Glomerular endothelial cell (primary cell): ENCODE results near the gene SIX2. TPM values are rescaled to one million over a fixed set of nuclear protein-coding genes. Genes with fewer than 3 reads are reported as not detected.

ENCODE experiments used
- DNase-seq: peaks from one replicate; pipeline ENCODE4 v3.0.0-alpha.2; 2011; ENCODE audit warnings: low read depth, low spot score; ENCODE audit errors: extremely low read depth
- total RNA-seq: library from RNA; depleted of rRNA; stranded (reverse); fragments of >200 nt; gene quantifications from 2 replicates; pipeline ENCODE4 v1.2.3, GENCODE V29; 2015

SIX2 gene
- total RNA-seq, 1 donor from 2014 or later, result 10.5 TPM

DNA sequence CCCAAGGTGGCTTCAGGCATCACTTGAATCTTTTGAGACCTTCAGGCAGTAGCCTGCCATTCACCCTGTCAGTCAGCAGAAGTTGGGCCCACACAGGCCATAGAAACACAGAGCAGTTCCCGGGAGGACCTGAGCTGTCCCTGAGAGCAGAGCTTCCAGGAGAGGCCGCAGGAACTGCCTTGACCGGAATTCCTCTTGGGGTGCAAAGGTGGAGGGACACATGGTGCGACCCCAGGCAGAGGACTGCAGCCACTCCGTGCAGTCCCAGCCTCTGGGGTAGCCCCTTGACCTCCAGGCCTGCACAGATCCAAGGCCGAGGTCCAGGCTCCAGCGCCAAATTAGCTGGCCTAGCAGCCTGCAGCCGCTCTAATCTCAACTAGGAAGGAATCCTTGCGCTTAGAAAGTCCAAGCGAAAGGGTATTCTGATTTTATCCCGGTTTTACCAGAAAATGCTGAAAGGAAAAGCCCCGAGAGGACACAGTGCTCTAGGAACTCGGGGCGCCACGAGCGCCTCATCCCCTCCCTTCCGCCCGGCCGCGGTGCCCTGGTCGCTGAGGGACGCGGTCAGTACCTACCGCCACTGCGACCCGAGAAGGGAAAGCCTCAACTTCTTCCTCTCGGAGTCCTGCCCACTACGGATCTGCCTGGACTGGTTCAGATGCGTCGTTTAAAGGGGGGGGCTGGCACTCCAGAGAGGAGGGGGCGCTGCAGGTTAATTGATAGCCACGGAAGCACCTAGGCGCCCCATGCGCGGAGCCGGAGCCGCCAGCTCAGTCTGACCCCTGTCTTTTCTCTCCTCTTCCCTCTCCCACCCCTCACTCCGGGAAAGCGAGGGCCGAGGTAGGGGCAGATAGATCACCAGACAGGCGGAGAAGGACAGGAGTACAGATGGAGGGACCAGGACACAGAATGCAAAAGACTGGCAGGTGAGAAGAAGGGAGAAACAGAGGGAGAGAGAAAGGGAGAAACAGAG, 5.4 kb downstream of the SIX2 start:
- no peak for DNase-seq

GRCh38 chr2:45002686-45003085, 6.6 kb downstream of the SIX2 start:
- DNase-seq, result no peak

GRCh38 chr2:45001869-45002385, 7.3 kb downstream of the SIX2 start:
- no peak for DNase-seq

DNA sequence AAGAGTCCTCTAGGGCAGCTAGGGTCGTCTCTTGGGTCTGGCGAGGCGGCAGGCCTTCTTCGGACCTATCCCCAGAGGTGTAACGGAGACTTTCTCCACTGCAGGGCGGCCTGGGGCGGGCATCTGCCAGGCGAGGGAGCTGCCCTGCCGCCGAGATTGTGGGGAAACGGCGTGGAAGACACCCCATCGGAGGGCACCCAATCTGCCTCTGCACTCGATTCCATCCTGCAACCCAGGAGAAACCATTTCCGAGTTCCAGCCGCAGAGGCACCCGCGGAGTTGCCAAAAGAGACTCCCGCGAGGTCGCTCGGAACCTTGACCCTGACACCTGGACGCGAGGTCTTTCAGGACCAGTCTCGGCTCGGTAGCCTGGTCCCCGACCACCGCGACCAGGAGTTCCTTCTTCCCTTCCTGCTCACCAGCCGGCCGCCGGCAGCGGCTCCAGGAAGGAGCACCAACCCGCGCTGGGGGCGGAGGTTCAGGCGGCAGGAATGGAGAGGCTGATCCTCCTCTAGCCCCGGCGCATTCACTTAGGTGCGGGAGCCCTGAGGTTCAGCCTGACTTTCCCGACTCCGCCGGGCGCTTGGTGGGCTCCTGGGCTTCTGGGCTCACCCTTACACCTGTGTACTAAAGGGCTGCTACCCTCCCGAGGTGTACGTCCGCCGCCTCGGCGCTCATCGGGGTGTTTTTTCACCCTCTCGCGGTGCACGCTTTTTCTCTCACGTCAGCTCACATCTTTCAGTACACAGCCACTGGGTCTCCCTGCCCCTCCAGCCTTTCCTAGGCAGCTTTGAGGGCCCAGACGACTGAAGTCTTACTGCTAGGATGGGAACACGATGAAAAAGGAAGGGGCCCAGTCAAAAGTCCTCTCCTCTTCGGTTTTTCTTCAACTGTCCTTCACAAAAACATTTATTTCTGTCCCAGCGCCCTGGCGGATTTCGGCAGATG, 8.1 kb downstream of the SIX2 start:
- no peak for DNase-seq

GRCh38 chr2:45000341-45000901, 8.8 kb downstream of the SIX2 start:
- DNase-seq, result no peak

DNA sequence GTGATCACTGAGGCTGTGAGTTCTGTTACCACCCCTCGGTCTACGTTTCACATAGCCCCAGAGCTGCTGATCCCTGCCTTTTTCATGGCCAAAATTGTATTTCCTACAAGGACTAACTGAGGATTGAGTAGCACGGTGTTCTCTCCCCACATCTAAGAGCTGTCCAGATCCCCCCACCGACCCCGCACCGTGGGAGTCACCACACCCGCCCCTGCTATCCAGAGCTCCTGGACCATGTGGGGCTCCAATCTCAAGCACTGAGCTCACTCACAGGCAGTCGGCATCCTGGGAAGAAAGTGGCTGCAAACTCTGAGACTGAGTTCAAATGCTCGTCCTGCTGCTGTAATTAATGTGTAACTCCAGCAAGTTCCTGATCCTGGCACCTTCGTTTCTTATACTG, 9.7 kb downstream of the SIX2 start:
- no peak for DNase-seq

DNA sequence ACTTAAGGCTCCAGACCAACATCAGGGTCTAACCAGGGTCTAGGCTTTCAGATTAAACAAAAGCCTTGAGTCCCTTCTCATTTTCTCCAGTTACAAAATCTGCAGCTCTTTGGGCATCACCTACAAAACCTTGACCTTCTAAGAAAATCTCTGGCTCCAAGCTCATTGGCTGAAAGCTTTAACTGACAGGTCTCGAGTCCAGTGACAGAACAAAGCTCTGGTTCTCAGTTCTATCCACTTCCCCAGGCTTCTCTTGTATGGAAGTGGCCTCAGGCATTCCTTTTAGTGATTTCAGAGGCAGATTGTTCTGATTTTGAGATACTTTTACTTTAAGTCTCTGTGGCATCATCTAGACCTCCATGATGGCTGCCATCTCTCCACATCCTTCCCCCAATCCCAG, 11.3 kb downstream of the SIX2 start:
- no peak for DNase-seq

- DNase-seq, result no peak
Observed at GRCh38 chr2:44996356-44996755, 12.9 kb downstream of the SIX2 start.

- no peak for DNase-seq
Observed at GRCh38 chr2:44994377-44994776, 14.9 kb downstream of the SIX2 start.

DNA sequence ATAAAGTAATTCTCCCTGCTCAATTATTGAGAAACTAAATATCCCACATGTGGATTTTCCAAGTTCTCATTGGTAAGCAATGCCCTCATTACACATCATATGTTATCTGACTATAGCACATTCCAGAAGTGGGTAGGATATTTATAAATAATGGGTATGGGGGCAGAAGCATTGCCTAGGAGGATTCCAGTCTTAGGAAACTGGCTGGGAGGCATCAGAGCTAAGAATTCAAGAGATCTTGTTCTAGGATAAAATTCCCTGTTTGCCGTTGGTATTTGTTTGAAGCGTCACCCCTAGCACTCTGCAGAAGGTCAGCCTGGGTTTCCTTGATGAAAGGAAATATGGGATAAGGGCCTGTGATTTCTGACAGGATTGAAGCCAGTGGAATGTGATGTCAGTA, 20.1 kb downstream of the SIX2 start:
- DNase-seq, result no peak

DNA sequence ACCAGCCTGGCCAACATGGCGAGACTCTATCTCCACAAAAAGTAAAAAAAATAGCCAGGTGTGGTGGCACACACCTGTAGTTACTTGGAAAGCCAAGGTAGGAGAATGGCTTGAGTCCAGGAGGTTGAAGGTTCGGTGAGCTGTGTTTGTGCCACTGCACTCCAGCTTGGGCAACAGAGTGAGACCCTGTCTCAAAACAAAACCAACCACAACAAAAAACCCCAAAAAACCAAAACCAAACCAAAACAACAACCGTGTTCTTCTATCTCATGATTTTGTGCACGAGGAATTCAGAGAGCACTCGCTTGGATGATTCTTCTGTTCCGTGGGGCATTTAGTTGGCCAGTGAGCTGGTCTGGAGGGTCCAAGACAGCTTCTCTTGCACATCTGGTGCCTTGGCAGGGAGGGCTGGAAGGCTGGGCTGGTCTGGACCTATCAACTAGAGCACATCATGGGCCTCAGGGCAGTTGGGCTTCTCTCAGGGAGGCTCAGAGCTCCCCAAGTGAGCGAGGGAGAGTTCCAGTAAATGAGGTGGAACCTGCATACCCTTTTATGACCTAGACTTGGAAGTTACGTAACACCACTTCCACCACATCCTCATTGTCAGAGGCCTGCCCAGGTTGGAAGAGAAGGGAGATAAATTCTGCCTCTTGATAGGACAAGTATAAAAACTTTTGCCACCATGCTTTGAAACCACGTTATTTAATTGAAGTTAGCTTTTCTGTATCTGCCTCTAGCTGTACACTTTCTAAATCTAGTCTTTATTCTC, 25.2 kb downstream of the SIX2 start:
- DNase-seq, result no peak

DNA sequence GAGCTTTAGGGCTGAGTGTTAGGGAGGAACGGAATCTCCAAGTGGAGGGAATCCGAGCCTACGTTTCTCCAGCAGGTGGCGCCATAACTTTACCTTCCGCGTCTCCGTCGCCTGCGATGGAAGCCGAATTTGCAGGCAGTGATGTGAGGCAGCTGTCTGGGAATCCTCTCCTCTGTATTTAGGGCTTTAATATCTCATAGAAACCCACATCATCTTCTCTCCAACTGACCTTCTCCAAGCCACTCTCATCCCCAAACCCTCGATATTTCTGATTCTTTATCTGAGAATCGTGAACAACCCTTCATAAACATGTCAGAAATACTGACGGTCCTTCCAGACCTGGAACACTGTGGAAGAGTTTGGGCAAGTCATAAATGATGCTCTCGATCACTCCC, 27.5 kb downstream of the SIX2 start:
- peak; percentile 27 for DNase-seq

- no peak for DNase-seq
Observed at GRCh38 chr2:44980751-44981713, 28.2 kb downstream of the SIX2 start.

DNA sequence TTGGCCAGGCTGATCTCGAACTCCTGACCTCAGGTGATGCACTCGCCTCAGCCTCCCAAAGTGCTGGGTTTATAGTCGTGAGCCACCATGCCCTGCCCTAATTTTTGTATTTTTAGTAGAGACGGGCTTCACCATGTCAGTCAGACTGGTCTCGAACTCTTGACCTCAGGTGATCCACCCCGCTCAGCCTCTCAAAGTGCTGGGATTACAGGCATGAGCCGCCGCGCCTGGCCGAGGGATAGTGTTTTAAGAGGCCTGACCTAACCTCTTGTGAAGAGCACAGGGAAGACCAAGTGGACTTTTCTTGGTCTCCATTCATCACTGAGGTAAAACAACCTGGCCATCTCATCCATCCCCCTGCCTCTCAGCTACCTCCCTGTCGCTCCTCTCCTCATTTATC, 29.7 kb downstream of the SIX2 start:
- DNase-seq, result no peak

DNA sequence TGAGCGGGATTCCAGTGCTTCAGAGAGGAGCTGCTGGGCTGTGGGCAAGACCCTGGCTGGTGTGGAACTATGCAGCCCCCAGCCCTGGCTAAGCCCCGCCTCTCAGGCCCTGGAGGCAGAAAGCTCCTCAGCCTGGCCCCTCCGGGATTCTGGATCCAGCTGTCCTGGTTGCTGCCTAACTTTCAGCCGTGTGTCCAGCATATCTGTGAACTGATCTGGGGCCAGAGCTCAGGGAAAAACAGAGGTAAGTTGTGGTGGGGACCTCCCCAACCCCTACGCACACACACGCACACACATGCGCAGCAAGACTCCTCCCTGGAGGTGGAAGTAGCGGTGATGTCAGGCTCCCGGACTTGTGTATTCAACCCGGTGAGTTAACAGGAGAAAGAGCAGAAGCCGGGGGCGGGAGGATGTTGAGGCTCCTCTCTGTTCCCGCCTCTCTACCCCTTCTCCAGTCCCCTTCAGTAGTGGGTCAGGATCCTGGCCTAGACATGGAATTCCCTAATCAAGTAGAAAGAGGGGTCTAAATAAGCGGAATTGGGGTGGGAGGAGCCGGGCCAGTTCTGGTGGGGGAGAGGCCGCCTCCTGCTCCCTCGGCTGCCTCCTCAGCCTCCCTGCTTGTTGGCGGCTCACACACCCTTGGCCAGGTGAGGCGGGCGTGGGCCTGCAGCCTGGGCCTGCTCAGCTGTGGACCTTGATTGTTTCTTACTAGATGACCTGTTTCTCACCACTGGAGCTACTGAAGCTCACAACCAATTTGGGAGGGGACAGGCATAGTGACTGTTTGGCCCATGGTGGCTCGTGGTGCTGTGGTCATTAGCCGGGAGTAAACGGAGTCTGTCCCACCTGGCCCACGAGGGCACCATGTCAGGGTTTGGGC, 33.4 kb downstream of the SIX2 start:
- no peak for DNase-seq

DNA sequence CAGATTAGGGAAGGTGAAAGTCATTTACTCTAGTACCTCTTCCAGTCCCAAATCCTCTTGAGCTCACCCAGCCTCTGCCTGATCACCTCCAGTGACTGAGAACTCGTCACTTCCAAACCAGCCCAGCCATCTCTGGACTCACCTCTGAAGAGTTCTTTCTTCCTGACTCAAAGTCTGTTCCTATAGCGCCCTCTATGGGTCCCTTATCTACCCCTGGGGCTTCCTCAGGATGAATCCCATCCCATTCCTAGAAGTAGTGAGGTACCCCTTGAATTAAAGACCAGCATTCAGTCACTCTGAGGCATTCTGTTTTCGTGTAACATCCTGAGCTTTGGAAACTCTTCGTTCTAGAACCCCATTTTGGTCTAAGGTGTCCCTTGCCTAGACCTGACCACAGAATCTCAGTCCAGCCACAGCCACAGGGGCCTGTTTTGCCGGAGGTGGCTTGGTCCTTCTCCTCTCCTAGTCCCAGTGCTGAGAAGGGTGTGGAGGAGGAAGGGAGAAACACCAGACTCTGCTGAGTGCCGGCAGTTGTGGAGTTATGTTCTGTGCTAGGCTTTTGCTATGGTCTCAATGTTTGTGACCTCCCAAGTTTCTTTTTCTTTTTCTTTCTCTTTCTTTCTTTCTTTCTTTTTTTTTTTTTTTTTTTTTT, 35.1 kb downstream of the SIX2 start:
- DNase-seq, result no peak

DNA sequence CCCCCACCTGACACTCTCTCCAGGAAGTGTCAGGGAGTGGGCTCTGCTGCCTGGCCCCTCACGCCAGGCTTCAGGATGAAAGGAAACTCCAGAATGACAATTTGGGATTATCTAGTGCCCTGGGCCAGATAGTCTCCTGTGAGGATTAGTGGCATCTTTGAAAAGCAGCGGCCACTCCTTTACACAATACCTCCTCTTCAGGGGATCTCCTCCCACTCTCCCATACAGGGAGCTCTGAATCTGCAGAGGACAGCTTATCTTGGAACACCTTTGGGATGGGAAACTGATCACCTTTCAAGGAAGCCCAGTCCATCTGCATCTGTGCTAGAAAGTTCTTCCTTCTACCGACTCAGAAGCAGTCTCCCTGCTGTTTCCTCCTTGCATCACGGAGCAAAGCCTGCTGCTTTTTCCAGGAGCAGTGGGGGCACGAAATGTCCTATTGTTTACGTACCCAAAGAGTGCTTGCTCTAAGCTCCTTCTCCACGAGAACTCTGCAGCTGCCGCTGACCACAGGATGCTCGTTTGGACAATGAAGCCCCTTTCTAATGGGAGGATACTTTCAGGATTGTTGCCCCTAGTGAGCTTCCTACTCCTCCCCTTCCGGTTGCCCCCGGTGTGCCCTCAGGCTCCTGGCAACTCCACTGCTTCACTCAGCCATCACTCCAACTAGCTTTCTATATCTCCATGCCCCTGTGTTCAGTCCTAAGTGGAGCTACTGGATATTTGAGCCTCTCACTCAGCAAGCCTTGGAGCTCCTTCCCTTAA, 36.3 kb downstream of the SIX2 start:
- no peak for DNase-seq
